Measurements from ENCODE around the gene TRIO.

TRIO gene

DNA sequence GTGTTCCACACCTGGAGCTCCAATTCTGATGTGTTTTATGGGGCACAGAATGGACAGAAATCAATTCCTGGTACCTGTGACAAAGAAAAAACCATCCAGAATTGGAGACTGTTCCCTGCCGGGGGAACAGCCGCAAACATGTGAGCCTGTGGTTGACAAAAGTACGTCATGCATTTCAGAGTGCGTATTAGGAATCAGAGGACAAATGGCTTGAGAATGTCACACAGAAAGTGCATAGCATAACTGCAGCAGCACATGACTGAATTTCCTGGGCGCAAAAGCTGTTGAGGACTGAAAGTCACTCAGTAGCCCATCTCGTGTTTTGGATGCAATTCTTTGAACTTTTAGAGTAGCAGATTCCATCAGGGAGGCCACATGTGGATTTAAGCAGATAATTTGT lies 85.1 kb downstream of the TRIO start:
- intact Hi-C loops (cut with DNase I) = no loop called here
- no peak for DNase-seq

DNA sequence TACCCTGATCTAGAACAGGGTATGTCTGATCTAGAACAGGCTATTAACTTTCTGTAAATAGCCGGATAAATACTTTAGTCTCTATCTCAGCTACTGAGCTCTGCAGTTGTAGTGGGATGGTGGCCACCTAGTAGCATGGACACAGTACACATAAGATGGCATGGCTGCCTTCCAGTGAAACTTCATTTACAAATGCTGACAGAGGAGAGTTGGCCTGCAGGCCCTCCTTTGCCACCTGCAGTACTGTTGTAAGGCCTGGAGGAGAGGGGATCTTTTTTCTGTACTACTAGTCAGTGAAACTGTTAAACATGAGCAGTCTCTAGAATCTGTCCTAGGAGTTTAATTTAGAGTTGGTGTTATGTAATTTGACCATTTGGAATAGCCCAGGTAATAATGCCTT lies 86.0 kb downstream of the TRIO start:
- intact Hi-C loops (cut with DNase I) = no loop called here

DNA sequence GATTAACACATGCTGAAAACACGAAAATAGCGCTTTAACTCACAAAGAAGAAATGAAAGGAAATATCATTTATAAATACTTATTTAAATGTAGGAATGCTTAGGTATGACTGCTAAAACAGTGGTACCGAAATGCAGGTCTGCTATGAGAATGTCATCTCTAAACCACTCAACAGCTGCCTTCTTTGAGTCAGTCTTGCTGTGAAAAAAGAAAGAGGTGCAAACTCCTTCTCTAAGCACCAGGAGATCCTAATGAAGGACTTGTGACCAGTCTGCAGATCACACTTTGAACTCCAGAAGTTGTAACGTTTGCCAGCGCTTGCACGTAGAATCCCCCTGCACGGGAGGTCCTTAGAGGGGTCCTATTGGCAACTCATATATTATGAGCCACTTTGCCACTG lies 86.6 kb downstream of the TRIO start:
- intact Hi-C loops (cut with DNase I) = no loop called here
- no peak for DNase-seq

More for the DNA sequence above, 86.0 kb downstream of the TRIO start:
- DNase-seq = no peak

DNA sequence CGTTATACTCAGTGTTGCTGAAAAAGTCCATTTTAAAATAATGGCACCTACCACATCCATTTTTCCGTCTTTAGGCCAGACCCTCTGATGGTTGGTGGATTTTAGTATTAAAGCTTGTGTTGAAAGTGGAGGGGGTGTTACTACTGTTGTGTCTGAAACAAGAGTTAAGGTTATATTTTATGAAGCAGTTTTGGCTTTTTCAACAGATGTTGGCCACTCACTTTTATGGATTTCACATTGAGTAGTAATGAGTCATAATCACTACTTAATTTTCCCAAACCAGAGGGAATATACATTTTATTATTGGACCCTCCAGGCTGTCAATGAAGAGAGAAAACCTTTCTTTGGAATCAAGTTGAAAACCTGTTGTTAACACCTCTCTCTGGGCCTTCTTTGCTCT lies 88.0 kb downstream of the TRIO start:
- no peak for DNase-seq
- intact Hi-C loops (cut with DNase I) = no loop called here

DNA sequence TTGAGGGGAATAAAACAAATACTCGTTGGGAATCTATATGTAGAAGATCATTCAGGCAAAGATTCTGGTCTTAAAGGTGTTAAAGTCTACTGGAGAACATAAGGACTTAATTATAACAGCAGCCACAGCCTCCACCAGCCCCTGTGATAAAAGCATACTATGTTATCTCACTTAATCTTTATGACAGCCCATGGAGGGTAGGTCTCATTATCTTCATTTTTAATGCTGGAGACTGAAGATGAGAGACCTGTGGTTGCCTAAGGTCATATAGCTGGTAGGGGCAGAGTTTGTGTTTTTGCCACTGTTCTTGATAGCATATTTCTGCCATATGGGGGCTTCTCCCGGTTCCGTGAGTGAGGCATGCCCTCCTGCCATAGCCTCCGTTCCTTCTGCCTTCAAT lies 88.7 kb downstream of the TRIO start:
- no peak for DNase-seq
- intact Hi-C loops (cut with DNase I) = no loop called here

DNA sequence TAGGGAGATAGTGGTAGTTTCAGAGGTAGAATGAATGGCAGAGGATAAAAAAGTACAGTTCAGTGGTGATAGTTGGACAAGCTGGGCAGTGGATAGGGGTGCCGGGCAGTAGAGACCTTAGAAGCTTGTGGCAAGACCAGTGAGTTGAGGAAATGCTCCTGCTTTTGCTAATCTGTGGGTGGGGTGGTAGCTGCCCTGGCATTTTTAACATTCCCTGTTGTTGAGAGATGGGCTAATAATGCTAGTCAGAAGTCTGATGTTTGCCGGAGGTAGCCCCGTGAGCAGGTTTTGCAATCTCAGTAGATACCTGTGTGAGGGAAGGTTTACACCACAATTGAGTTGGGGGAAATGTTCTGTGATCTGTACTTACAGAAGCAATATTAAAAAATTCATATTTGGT lies 91.1 kb downstream of the TRIO start:
- no peak for DNase-seq
- intact Hi-C loops (cut with DNase I) = no loop called here

DNA sequence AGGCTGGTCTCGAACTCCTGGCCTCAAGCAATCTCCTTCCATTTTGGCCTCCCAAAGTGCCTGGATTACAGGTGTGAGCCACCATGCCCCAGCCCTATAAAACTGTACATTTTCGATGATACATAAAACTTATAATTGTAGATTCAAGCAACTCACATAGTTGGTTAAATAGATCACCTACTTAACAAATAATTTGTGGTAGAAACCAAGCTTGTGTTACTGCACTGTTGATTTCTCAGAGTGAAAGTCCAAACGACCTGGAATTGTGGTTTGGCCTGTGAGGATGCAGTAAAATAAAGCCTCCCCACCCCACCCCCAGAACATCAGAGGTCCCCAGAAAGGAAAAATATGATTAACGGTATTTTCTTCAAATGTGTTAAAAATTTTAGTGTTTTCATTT lies 92.7 kb downstream of the TRIO start:
- intact Hi-C loops (cut with DNase I) = no loop called here
- DNase-seq = no peak

DNA sequence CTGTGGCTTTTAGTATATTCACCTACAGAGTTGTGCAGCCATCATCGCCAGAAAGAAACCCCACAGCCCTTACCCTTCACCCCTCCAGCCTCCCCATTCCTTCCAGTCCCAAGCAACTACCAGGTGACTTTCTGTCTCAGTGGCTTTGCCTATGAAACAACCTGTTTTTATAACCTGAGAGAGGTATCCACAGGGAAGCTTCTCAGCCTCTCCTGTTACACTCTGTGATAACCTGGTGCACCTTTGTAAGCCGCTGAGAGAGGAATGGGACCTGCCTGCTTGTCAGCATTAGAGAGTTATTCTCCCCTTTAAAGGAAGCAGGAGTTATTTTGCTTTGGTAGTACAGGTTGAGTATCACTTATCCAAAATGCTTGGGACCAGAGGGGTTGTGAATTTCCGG lies 93.6 kb downstream of the TRIO start:
- DNase-seq = no peak
- intact Hi-C loops (cut with DNase I) = no loop called here

DNA sequence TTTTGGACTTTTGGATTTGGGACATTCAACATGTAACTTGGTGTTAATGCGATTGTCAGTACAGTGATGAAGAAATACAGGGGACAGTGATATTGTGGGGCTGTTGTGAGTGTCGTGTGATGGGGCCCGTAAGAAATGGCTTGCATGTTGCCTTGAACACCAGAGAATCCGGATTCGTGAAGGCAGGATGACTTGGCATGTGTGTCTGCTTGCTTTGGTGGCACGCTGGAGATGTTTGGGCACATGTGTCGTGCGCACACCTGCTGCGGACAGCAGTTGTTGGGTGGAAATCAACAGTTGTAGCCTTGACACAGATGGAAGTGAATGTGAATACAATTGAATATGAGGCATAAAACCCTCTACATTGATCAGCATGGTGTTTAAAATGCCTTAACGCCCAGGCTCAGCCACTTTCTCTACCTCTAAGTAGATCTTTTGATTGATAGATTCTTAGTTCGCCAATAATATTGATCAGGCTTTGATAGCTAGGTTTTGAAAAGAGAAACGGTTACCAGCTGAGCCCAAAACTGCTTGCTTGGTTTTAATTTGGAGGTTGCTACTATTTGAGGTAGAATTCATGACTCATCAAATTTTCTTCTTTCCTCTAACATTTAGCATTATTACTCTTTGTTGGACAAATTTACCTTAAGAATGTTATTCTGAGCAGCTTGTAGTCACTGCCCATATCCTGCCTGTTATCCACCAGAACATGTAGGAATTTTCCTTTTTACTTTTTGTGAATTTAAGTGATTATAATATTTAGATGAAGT lies 94.4 kb downstream of the TRIO start:
- intact Hi-C loops (cut with DNase I) = no loop called here
- DNase-seq = no peak

DNA sequence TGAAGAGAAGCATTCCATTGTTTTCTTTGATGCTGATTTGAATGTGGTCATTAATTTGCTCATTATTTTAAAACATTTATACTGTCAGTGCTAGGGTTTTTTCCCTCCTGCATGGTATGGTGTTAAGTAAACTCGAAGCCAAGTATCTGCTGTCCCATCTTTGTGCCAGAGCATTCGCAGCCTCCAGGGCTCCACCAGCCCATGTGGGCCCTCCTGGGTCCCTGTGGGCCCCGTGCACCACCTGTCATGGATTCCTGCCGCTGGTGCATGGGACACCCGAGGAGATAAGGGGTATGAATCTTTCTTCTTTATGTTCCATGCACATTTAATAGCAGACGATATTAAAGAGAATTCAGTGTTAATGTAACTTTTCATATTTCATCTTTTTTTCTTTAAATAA lies 95.1 kb downstream of the TRIO start:
- DNase-seq = no peak
- intact Hi-C loops (cut with DNase I) = no loop called here

DNA sequence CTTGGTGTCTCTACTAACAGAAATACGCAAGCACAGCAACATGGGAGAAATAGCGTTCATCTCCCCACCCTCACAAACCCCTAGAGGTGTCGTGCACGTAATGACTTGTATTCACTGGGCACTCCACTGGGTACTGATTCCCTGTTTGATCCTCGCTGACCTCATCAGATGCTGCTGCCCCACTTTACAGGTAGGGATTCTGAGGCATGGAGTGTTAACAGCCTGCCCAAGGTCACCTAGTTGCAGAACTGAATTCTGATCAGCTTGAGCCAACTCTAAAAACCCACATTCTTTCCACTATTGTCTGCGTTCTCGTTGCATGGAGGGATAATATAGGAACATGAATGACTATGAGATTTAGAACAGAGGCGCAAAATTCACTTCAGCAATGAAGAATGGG lies 96.3 kb downstream of the TRIO start:
- DNase-seq = no peak
- intact Hi-C loops (cut with DNase I) = no loop called here

DNA sequence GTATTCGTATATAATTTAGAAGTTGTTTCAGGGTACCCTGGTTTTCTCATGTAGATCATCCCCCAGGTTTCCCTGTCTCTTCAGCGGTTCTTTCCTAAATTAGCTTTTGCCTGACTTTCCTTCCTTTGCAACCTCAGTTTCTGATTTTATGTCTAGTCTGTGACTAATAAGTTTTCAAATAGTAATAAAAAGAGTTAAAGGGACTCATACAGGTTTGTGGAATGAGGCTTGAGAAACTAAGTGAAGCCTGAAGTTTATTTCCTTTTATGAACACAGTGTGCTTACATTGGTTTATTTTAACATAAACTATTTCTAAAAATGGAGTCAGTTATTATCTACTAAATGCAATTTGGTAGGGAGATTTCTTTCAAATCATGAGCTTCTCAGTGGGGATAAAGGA lies 96.8 kb downstream of the TRIO start:
- intact Hi-C loops (cut with DNase I) = no loop called here
- DNase-seq = no peak

DNA sequence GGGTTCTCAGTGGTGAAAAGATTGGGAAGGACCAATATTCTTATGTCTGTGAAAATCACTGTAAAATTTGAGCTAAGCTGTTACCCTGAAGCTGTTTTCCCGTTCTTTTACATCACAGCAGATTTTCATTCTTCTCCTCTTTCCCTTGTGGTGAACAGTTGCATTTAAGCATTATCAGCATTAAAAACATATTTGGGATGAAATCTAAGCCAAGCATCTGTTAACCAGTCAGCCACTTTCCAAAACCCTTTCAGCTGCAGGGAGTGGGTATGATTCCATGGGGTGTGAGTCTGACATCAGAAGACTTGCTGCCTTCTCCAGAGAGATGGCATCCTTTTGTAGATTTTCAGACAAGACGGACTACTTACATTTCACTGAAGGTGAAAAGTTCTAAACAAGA lies 97.2 kb downstream of the TRIO start:
- no peak for DNase-seq

DNA sequence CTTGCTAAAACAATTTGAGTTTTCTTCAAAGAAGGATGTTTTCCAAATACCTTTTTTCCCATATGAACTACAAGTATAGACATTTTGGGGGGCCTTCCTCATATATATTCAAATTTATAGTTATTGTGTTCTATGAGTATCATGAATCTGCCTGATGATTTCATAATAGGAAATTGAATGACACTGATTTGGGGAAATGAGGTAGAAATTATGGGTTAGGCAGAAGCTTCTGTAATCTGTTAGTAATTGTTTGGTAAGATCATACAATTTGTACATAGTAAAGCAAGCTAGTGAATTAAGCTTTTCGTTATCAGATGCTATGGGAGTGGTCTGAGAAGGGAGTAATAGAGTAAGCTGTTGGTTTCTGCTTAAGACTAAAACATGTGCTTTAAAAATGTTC lies 98.0 kb downstream of the TRIO start:
- no peak for DNase-seq
- intact Hi-C loops (cut with DNase I) = no loop called here

More for the DNA sequence above, 97.2 kb downstream of the TRIO start:
- intact Hi-C loops (cut with DNase I) = no loop called here

DNA sequence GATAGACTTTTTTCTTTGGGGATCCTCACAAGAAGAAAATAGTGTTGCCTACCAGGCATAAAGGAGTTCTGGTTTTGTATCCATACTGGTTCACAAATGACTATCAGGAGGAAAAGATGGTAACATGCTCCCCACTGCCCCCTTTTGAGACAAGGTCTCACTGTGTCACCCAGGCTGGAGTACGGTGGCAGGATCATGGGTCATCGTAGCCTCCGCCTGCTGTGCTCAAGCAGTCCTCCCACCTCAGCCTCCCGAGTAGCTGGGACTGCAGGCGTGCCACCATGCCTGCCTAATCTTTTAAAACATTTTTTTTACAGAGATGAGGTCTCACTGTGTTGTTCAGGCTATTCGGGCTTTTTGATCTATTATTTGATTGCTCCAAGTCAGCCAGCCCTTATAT lies 99.3 kb downstream of the TRIO start:
- no peak for DNase-seq
- intact Hi-C loops (cut with DNase I) = no loop called here

DNA sequence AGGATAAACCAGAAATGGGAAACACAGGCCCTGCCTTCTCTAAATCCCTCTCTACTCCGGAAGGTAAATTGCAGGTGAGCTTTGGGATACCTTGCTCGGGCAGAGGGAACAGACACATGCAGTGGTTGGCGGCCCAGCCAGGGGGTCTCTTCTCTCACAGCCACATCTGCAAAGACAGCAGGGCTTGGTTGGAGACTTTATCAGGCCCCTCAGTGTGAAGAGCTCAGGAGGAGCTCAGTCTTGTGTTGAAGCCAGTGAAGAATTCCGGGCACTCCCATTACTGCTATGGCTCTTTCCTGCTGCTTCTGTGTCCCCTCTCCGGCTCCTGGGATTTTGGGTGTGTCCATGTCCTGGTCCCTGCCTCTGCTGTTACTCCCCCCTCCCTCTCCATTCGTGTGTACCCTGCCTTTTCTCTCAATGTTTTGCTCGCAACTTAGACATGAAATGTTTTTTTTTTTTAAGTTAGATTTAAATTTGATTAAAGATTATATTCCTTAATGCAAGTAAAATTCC lies 99.8 kb downstream of the TRIO start:
- intact Hi-C loops (cut with DNase I) = no loop called here
- no peak for DNase-seq

DNA sequence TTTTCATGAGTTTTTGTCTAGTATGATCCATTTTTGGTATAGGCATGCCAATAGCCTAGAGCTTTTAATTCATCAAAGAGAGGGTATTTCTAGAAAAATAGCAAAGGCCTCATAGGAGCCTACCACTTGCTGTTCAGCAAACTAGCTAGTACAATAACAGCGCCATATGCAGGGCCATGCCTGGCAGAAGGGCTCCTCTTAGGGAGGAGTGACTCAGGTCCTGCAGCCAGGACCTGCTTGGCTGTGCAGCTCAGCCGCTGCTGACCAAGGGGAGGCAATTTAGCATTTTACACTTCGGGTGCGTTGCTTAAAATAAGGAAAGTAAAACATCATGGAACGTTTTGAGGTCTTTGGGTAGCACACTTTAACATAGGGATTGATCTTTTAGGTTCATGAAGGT lies 100.6 kb downstream of the TRIO start:
- intact Hi-C loops (cut with DNase I) = no loop called here
- DNase-seq = no peak

DNA sequence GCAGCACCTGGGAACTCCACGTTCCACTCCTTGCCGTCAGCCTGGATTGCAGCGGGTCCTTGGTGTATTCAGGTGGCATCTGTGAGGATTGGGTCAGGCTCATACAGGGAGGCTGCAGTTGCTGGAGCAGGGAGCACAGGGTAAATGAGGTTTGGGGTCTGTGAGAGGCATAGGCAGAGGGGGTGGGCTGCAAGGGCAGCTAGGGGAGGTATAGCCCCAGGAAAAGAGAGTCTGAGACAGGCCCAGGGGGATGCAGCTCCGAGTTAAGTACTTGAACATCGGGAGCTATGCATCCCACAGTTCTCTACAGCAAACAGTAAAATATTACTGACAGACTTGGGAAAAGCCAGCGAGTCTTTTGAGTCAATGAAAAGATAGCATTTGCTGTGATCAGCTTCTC lies 101.6 kb downstream of the TRIO start:
- no peak for DNase-seq
- intact Hi-C loops (cut with DNase I) = no loop called here

DNA sequence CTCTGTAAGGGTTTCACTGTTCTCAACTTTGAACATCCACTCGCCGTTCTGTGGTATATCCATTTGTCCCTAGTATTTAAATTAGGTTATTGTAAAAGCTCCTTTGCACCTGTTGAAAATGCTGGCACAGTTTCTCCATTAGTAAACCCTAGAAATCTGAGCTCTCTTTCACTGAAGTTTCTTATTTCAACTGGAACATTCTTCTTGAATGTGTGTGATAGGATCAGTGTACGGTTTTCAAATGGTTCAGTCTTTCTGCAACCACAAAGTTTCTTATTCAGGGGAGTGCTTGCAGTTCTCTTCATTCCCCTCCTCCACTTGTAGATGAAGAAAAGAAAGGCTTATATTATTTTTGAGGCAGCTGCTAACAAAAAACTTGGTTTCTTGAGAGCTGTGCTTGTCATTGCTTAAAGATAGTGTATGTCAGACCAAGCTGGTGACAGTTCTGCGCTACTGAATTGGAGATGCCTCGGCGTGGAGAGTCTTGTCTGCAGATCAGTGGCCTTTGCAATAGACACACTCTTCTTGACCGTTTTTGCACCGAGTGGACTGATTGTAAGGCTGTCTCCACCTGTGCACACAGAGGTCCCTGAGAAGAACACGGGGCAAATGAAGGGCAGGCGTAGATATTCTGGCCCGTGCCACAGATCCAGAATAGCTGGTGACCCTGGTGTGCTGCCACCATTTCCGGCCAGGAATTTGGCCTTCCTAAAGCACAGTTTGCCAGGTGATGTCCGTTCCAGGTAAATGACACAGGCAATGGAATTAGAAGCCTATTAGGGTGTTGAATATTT lies 102.2 kb downstream of the TRIO start:
- intact Hi-C loops (cut with DNase I) = no loop called here
- DNase-seq = no peak

DNA sequence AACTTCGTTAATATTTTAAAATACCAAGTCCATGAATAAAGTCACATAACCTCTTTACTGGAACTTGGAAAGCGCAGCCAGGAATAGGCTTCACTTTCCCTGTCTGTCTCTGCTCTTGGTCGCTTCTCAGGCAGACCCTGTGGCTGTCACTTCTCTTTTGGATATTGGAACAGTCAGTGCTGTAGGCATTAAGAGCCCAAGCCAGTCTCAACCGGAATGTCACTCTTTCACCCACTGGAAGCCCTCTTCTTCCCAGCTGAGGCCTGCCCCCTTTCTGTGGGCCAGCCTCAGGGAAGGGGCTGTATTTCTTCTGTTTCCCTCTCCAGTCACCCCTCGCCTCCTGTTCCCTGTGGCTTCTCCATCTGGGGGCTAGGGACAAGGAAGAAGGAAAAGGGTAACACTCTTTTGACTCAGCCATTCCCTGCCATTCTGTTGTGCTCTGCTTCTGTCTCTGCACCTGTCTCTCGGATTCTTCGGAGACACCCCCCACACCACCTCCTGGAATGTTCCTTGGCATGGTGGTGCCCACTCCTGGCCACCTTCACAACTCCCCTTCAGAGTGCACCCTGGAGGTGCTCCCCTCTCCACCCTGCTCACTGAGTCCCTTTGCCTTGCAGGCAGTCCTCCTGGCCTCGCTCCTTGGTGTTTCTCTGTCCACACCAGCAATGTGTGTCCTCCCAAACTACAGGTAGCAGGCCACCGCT lies 103.4 kb downstream of the TRIO start:
- intact Hi-C loops (cut with DNase I) = no loop called here
- no peak for DNase-seq
